Neural crest cell (in vitro differentiated cells): ENCODE measurements around the gene PUSL1. TPM values are rescaled to one million over a fixed set of nuclear protein-coding genes. Genes with fewer than 3 reads are reported as not detected.

Source experiments
- DNase-seq: peaks from one replicate; pipeline ENCODE4 v3.0.0; 2021; ENCODE audit warnings: low read depth, mixed read lengths, low spot score
- H3K27ac Mint-ChIP-seq: one replicate; pipeline ENCODE4 v1.8.0; 2021; ENCODE audit warnings: mild to moderate bottlenecking, mixed read lengths; ENCODE audit not compliant: unreplicated experiment
- H3K27me3 Mint-ChIP-seq: 2 replicates; pipeline ENCODE4 v1.8.0; 2021; ENCODE audit warnings: low read depth, mild to moderate bottlenecking, mixed read lengths
- H3K36me3 Mint-ChIP-seq: 2 replicates; pipeline ENCODE4 v1.8.0; 2021; ENCODE audit warnings: low read depth, mild to moderate bottlenecking, mixed read lengths
- H3K4me1 Mint-ChIP-seq: 2 replicates; pipeline ENCODE4 v1.8.0; 2021; ENCODE audit warnings: mixed read lengths
- H3K4me3 Mint-ChIP-seq: one replicate; pipeline ENCODE4 v1.8.0; 2021; ENCODE audit warnings: mild to moderate bottlenecking, mixed read lengths
- H3K9me3 Mint-ChIP-seq: 2 replicates; pipeline ENCODE4 v1.8.0; 2021; ENCODE audit warnings: mixed read lengths
- CTCF ChIP-seq: fragments of 200-600 bp; sonication (generic); conservative IDR thresholded peaks from 2 replicates; pipeline ENCODE4 v1.5.0; 2021; ENCODE audit warnings: antibody characterized with exemption, mild to moderate bottlenecking
- total RNA-seq: library from RNA; stranded (reverse); gene quantifications from 2 replicates; pipeline ENCODE4 v1.2.1, GENCODE V29; 2021

Gene PUSL1
- total RNA-seq, 1 donor from 2014 or later = 27.9 TPM

DNA sequence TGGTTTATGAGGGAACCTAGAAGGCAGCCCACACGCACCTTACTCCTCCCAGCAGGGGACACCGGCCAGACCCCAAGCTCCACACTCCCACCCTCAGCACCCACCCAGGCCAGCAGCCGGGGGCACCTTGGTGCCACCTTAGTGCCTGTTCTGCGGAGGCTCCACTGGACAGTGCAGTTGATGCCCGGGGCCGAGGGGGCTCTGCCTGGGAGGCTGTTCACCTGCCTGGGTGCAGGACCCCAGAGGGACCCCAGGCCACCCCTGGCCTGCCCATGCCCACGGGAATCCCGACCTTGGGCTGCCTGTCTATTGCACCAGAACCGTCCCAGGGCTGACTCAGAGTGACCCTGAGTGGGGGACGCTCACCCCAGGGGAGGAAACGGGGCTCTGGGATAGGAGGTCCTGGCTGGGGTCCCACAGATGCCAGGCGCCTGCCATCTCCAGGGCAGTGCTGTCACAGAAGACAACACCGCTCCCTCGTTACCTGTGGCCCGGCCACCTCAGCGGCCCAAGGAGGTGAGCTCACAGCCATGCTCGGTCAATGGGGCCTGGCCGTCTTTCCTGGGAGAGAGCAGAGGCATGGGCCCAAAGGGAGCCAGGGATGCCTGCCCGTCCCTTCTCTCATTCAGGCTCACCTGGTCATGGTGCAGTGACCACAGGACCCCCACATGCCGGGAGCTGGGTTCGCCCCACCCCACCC, 27.5 kb upstream of the PUSL1 start:
- Mint-ChIP-seq H3K4me1 (peaks cover under 1% of the 10 kb centered on the region), H3K27me3 (no peaks in the 10 kb centered on the region), H3K4me3 (no peak overlapping the region), H3K36me3 (no peaks in the 10 kb centered on the region), H3K27ac (no peak overlapping the region), H3K9me3 (no peaks in the 10 kb centered on the region)
- DNase-seq = no peak
- no peak for TF ChIP-seq CTCF

DNA sequence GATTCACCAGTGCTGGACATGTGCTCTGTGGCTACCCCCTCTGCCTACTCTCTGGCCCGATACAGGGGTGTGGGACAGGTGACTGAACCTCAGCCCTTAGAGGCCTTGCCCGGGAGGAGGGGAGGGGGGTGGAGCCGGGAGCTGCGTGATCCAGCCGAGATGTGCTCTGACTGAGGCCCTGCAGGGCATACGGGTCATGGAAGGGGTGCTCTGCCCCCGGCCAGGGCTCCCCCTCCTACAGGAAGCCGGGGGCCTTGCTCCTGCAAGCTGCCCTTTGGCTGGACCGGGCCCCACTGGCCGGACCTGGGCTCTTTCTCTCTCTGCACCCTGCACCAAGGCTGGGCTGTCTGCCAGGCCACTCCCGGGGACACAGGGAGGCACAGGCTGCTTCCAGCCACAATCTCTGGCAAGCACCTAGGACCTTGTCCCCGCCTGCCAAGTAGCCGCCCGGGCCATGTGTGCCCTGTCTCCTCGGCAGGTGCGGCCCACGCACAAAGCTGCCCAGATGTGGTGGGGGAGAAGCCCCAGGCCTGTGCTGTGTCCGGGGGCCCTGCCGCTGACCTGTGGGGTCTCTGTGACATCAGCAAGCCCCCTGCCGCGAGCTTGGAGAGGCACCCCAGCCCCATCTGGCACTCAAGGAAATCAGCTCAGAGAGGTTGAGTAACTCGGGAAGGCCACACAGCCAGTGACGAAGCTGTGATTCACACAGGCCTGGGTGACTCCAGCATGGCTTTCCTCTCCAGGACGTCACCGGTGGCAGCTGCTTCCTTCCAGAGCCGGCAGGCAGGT, 26.7 kb upstream of the PUSL1 start:
- no peak for DNase-seq
- Mint-ChIP-seq H3K27me3 (no peaks in the 10 kb centered on the region), H3K36me3 (no peaks in the 10 kb centered on the region), H3K9me3 (no peaks in the 10 kb centered on the region), H3K4me1 (no peaks in the 10 kb centered on the region), H3K27ac (no peak overlapping the region), H3K4me3 (no peak overlapping the region)
- TF ChIP-seq CTCF = no peak

DNA sequence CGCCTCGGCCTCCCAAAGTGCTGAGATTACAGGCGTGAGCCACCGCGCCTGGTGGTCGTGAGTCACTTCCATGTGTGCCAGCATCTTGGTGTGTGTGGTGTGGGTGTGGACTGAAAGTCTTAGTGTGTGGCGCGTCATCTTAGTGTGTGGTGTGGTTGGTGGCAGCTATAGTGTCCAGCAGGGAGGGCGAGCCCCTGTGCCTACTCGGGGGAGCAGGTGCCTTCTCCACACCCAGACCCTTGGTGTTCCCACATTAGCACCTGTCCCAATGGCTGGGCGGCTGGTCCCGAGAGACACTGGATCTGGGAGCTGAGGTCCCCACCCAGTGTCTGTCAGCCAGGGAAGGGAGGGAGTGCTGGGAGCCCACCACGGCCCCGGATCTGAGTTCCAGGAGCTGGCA, 25.4 kb upstream of the PUSL1 start:
- H3K4me3 Mint-ChIP-seq = peak overlapping the region; percentile 23
- H3K4me1 Mint-ChIP-seq = no peaks in the 10 kb centered on the region
- no peak for TF ChIP-seq CTCF
- H3K27me3 Mint-ChIP-seq = no peaks in the 10 kb centered on the region
- no peaks in the 10 kb centered on the region for H3K36me3 Mint-ChIP-seq
- DNase-seq = no peak
- H3K9me3 Mint-ChIP-seq = no peaks in the 10 kb centered on the region
- no peak overlapping the region for H3K27ac Mint-ChIP-seq

DNA sequence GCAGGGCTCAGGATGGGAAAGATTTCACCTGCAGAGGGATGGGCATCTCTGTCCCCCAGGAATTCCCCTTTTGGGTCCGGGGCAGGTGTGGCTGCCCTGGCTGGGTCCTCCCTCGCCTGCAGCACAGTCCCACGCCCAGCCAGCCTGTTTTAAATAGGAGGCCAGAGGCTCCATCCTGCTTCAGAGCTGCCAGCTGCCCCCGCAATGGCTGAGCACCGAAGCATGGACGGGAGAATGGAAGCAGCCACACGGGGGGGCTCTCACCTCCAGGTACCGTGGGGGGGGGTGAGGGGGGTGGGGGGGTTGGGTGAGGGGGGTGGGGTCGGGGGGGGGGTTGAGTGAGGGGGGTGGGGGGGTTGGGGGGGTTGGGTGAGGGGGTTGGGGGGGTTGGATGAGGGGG, 24.6 kb upstream of the PUSL1 start:
- Mint-ChIP-seq H3K4me1 (no peaks in the 10 kb centered on the region), H3K27me3 (no peaks in the 10 kb centered on the region), H3K27ac (no peak overlapping the region), H3K9me3 (no peaks in the 10 kb centered on the region), H3K36me3 (no peaks in the 10 kb centered on the region), H3K4me3 (no peak overlapping the region)
- DNase-seq = no peak
- no peak for TF ChIP-seq CTCF

DNA sequence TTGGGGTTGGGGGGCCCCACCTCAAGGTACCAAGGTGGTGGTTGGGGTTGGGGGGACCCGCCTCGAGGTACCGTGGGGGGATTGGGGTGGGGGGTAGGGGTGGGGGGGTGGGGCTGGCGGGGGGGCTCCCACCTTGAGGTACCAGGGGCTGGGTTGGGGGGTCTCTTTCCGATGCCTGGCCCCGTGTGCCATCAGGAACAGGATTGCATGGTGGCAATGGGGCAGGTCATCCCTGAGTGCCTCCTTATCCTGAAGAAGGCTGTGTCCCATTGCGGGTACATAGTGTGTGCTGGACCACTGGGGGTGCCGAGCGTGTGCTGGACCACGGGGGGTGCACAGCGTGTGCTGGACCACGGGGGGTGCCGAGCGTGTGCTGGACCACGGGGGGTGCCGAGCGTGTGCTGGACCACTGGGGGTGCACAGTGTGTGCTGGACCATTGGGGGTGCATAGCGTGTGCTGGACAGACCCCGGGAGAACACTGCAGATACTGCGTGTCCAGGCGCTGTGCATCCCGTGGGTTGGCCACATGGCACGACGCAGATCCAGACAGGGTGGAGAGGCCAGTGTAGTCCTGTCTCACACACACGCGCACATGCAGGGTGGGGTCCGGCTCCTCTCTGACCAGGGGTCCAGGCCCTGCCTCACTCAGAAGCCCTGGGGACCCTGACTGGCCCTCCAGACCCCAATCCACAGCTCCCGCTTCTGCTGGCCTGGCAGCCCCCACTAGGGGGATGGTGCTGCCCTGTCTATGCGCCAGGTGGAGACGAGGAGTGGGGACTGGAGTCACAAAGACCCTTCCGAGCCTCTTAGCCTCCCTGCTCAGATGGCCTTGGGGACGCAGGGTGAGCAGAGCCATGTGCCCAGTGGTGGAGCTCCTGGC, 23.9 kb upstream of the PUSL1 start:
- no peak overlapping the region for H3K27ac Mint-ChIP-seq
- DNase-seq = no peak

More for the DNA sequence above, 23.9 kb upstream of the PUSL1 start:
- Mint-ChIP-seq H3K27me3 (no peaks in the 10 kb centered on the region), H3K4me1 (no peaks in the 10 kb centered on the region), H3K9me3 (no peaks in the 10 kb centered on the region), H3K36me3 (no peaks in the 10 kb centered on the region), H3K4me3 (no peak overlapping the region)
- TF ChIP-seq CTCF = no peak
